Measurements from ENCODE around the gene PCA3.

PCA3 gene

DNA sequence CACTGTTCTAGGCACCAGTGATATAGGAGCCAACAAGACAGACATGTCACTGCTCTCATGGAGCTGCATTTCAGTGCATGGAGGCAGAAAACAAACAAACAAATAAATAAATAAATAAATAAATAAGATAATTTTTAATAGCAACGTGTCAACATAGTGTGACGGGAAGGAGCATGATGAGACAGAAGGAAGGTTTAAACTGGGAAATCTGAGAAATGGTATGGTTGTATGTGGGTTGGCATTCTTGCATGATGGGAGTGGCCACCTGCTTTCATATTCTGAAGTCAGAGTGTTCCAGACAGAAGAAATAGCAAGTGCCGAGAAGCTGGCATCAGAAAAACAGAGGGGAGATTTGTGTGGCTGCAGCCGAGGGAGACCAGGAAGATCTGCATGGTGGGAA lies at the start of gene PCA3:
Gene PCA3, plus strand, starts transcription at position 301 of the 400 bp plus-strand sequence.
- Mint-ChIP-seq H3K36me3 (ENCODE audit: low read depth) (no peaks in the 10 kb centered on the region), H3K4me1 (ENCODE audit: low read depth) (no peaks in the 10 kb centered on the region), H3K9me3 (no peaks in the 10 kb centered on the region), H3K4me3 (no peak within 1 kb of the TSS), H3K27me3 (ENCODE audit: low read depth) (no peaks in the 10 kb centered on the region), H3K27ac (no peak within 1 kb of the TSS)

DNA sequence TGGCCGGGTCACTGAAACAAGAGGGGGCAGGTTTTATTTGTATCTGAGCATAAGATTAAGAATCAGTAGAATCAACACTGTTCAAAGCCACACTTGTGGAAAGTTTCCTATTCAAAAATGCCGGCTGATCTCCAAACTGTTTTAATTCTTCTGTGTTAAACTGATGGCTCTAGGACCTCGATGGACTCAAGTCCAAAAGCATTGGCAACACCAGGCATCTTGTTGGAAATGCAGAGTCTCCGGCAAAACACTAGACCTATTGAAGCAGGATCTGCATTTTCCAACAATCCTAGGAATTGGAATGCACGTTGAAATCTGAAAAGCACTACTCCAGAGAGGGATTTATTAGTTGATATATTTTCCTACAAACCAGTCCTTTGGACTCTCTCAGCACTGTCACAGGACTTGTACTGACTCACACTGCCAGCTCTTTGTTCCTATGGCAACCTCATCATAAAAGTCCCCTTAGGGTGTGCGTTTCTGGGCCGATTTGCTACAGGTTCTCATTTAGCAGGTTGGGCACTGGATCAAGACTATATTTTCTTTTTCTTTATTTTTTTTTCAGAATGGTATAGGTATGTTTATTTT lies 48.1 kb upstream of the PCA3 start:
- no peak overlapping the region for H3K4me3 Mint-ChIP-seq
- H3K27ac Mint-ChIP-seq, result no peak overlapping the region
- no peaks in the 10 kb centered on the region for H3K4me1 Mint-ChIP-seq (ENCODE audit: low read depth)
- H3K27me3 Mint-ChIP-seq (ENCODE audit: low read depth), result peaks cover 18% of the 10 kb centered on the region
- H3K36me3 Mint-ChIP-seq (ENCODE audit: low read depth), result no peaks in the 10 kb centered on the region
- no peaks in the 10 kb centered on the region for H3K9me3 Mint-ChIP-seq

DNA sequence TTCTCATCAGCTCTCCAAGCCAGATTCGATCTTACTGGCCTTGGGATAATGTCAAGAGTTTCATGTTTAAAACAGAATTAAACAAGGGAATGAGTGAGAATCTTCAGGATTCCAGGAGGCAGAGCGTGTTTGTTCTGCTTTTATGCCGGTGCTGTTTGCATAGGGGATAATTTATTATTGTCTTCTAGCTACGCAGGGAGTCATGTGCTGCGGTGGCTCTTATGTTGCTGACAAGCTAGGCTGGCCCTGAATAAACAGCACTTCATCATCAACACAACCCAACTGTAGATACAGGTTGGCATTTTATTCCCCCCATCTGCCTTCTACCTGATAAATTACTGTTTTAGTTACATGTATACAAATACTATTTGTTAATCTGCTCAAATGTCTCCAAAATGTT lies 47.1 kb upstream of the PCA3 start:
- no peak overlapping the region for H3K27ac Mint-ChIP-seq
- H3K4me1 Mint-ChIP-seq (ENCODE audit: low read depth), result no peaks in the 10 kb centered on the region
- H3K4me3 Mint-ChIP-seq, result no peak overlapping the region
- H3K9me3 Mint-ChIP-seq, result no peaks in the 10 kb centered on the region
- H3K36me3 Mint-ChIP-seq (ENCODE audit: low read depth), result no peaks in the 10 kb centered on the region
- peaks cover 18% of the 10 kb centered on the region for H3K27me3 Mint-ChIP-seq (ENCODE audit: low read depth)

DNA sequence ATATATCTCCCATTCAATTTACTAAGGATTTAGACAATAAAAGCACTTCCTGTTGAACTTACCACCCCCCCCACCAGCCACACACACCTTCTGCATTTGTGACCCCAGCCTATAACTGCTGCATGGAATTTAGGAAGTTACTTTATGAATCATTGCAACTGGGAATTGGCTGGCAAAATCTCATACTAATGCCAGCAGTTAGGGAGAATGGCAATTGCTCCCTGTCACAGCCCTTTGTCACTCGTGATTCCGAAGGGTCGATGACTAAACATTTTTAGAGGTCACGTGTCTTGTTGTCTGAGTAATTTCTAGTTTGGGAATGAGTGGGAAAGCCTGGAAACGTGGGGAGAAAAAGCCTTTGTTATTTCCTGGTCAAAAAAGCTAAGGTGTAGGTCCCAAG lies 46.6 kb upstream of the PCA3 start:
- peaks cover 18% of the 10 kb centered on the region for H3K27me3 Mint-ChIP-seq (ENCODE audit: low read depth)
- H3K36me3 Mint-ChIP-seq (ENCODE audit: low read depth), result no peaks in the 10 kb centered on the region
- no peak overlapping the region for H3K27ac Mint-ChIP-seq
- H3K4me1 Mint-ChIP-seq (ENCODE audit: low read depth), result no peaks in the 10 kb centered on the region
- H3K4me3 Mint-ChIP-seq, result no peak overlapping the region
- no peaks in the 10 kb centered on the region for H3K9me3 Mint-ChIP-seq

DNA sequence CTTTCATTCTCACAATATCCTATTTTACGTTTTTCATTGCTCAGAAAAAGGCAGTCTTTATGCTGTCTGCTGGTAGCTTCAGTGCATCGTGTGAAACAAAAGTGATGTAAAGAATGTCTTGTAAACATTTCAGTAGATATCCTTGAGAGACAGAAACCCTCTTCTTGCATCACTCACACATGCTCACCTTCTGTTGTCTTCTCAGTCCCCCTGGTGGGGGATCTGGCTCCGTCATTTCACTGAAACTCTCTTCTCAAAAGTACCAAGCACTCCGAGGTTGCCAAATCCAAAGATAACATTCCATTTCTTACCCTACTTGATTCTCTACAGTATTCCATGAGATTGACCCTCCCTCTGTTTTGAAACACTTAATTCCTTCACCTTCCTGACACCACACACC lies 46.1 kb upstream of the PCA3 start:
- H3K27ac Mint-ChIP-seq, result no peak overlapping the region
- H3K4me3 Mint-ChIP-seq, result no peak overlapping the region
- peaks cover 18% of the 10 kb centered on the region for H3K27me3 Mint-ChIP-seq (ENCODE audit: low read depth)
- H3K4me1 Mint-ChIP-seq (ENCODE audit: low read depth), result no peaks in the 10 kb centered on the region
- H3K36me3 Mint-ChIP-seq (ENCODE audit: low read depth), result no peaks in the 10 kb centered on the region
- no peaks in the 10 kb centered on the region for H3K9me3 Mint-ChIP-seq

DNA sequence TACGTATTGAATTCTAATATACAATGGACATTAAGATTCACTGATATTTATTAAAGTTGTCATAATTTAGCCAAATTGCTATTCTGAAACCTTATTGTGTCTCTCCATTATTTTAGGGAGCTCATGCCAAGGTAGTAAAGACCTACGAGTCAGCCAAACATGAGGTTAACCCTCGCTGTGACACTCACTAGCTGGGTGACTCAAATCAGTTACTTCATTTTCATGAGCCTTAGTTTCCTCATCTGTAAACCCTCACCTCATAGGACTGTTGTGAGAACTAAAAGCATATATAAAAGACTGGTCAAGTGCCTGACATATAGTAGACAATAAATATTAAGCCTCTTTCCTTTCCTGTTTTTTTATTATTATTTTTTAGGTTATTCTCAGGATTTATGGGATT lies 44.0 kb upstream of the PCA3 start:
- H3K27ac Mint-ChIP-seq, result no peak overlapping the region
- peaks cover 18% of the 10 kb centered on the region for H3K27me3 Mint-ChIP-seq (ENCODE audit: low read depth)
- H3K4me1 Mint-ChIP-seq (ENCODE audit: low read depth), result no peaks in the 10 kb centered on the region
- no peaks in the 10 kb centered on the region for H3K9me3 Mint-ChIP-seq
- no peak overlapping the region for H3K4me3 Mint-ChIP-seq
- no peaks in the 10 kb centered on the region for H3K36me3 Mint-ChIP-seq (ENCODE audit: low read depth)

DNA sequence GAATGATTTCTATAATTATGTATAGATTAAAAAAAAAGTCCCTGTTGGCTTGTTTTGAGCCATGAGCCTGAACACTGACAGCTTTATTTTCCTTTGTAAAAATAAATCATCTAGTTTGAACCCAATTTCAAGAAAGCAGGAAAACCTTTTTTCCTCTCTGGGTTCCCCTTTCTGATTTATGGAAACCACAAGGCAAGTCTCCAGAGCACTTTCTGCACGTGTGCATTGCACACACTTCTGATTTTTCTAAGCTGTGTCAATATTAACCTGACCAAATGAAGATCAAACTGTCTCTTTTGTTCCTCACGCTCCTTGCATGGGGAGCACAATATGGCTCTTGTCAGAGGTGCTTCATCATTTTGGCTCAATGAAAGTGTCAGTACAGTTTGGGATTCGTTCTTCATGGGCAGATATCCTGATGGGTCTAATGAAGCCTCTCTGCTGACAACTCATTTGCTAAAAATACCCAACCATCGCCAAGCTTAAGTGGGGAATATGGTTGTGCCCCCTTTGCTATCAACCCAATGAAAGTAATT lies 39.2 kb upstream of the PCA3 start:
- Mint-ChIP-seq H3K27me3 (ENCODE audit: low read depth) (peaks cover 11% of the 10 kb centered on the region), H3K36me3 (ENCODE audit: low read depth) (no peaks in the 10 kb centered on the region), H3K4me1 (ENCODE audit: low read depth) (no peaks in the 10 kb centered on the region), H3K27ac (no peak overlapping the region), H3K9me3 (no peaks in the 10 kb centered on the region), H3K4me3 (no peak overlapping the region)

DNA sequence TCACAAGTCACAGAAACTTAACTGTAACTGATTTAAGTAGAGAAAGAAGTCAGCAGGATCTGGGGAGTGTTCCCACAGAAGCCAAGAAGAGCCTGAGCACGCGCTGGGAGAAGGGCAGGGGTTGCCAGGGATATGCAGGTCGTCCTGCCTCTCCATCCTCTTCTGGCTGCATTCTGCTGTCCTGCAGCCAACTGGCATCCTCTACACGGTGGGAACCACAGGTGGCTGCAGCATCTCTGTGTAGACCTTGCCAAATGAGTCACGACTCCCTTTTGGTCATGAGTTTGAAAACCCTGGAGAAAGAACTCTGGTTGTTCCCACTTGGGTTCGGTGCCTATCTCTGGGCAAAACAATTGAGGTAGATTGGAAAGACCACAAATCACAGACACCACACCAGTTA lies 38.4 kb upstream of the PCA3 start:
- Mint-ChIP-seq H3K27me3 (ENCODE audit: low read depth) (peaks cover 11% of the 10 kb centered on the region), H3K4me3 (no peak overlapping the region), H3K9me3 (no peaks in the 10 kb centered on the region), H3K27ac (no peak overlapping the region), H3K4me1 (ENCODE audit: low read depth) (no peaks in the 10 kb centered on the region), H3K36me3 (ENCODE audit: low read depth) (no peaks in the 10 kb centered on the region)

DNA sequence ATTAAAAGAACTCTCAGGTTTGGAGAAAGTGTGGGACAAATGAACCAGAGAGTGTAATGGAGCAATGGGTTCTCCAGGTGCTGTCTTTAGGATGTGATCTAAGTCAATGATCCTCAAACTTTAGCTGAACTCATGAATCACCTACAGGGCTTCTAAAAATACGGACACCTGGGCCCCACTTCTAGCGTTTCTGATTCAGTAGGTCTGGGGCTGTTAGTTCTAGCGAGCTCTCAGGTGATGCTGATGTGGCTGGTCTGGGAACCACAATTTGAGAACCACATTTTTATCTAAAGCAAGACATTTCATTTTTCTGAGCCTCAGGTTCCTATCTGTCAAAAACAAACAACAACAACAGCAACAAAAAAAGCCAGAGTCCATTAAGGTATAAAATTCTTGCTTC lies 35.1 kb upstream of the PCA3 start:
- Mint-ChIP-seq H3K27me3 (ENCODE audit: low read depth) (peaks cover 11% of the 10 kb centered on the region), H3K4me3 (no peak overlapping the region), H3K4me1 (ENCODE audit: low read depth) (no peaks in the 10 kb centered on the region), H3K27ac (no peak overlapping the region), H3K9me3 (no peaks in the 10 kb centered on the region), H3K36me3 (ENCODE audit: low read depth) (no peaks in the 10 kb centered on the region)

DNA sequence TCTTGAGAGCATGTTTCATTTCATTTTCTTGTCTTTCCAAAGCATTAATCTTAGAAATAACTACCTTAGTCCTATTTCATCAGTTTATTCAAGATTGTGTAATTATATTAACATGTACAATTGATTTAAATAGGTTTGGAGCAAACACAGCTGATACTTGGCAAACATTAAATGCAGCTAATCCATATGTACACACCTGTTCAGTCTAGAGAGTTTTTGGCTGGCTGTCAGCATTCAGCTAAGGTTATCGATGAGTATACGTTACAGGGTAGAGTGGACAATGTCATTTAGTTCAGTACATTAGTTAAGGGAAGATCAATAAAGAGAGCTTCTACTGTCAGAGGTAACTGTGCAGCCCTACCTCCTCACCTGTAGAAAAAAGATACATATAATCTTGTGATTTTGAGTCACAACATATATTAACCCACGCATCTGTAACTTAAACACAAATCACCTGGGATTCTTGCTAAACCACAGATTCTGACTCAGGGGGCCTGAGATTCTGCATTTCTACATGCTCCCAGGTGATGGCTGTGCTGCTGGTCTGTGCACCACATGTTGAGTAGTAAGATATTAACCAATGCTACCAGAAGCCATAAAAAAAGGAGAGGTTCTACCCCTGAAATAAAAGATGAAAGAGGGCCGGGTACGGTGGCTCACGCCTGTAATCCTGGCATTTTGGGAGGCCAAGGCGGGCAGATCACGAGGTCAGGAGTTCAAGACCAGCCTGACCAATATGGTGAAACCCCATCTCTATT lies 34.1 kb upstream of the PCA3 start:
- Mint-ChIP-seq H3K36me3 (ENCODE audit: low read depth) (no peaks in the 10 kb centered on the region), H3K27ac (no peak overlapping the region), H3K27me3 (ENCODE audit: low read depth) (peaks cover 11% of the 10 kb centered on the region), H3K4me3 (no peak overlapping the region), H3K4me1 (ENCODE audit: low read depth) (no peaks in the 10 kb centered on the region), H3K9me3 (no peaks in the 10 kb centered on the region)

DNA sequence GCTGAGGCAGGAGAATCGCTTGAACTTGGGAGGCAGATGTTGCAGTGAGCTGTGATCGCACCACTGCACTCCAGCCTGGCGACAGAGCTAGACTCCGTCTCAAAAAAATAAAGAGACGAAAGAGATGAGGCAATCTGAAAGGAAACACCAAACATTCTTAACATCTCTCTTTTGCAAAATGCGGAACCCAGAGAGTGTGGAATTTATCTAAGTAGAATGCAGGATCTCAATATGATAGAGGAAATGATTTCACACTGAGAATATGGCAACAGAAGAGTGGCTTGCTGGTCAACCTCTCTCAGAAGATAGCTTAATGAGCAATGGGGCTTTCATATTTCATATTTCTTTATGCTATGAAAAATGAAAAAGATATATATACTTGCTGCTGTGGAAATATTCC lies 33.4 kb upstream of the PCA3 start:
- no peaks in the 10 kb centered on the region for H3K9me3 Mint-ChIP-seq
- H3K36me3 Mint-ChIP-seq (ENCODE audit: low read depth), result no peaks in the 10 kb centered on the region
- no peak overlapping the region for H3K4me3 Mint-ChIP-seq
- H3K27ac Mint-ChIP-seq, result no peak overlapping the region
- H3K4me1 Mint-ChIP-seq (ENCODE audit: low read depth), result no peaks in the 10 kb centered on the region
- H3K27me3 Mint-ChIP-seq (ENCODE audit: low read depth), result peaks cover 9% of the 10 kb centered on the region

DNA sequence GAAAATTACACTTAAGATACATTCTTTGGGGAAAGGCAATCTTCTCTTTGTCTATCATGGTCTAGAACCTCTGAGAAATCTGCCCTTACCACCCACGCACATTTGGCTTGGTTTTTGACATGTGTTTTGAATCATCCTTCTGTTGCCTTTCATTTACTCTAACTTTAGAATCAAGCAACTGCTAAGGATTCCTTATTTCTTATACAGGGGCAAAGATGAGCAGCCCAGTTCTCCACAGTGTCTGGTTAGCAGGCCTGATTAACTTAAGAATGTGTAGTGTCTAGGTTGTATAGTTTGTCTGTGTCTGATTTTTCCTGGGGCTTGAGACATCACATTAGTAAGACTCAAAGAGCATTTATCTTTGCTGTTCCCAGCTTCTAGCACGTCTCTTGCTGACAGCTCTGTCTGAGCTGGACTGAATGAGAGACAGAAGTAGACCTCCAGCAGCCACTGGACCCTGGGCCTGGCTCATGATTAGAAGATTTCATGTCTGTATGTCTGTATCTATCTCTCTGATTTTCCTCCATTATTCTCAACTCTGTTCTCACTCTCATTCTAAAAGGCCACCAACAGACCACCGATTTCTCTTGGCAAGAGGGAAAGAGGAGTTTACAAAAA lies 31.8 kb upstream of the PCA3 start:
- no peaks in the 10 kb centered on the region for H3K4me1 Mint-ChIP-seq (ENCODE audit: low read depth)
- no peaks in the 10 kb centered on the region for H3K36me3 Mint-ChIP-seq (ENCODE audit: low read depth)
- no peak overlapping the region for H3K4me3 Mint-ChIP-seq
- no peaks in the 10 kb centered on the region for H3K9me3 Mint-ChIP-seq
- no peak overlapping the region for H3K27ac Mint-ChIP-seq
- H3K27me3 Mint-ChIP-seq (ENCODE audit: low read depth), result peaks cover 13% of the 10 kb centered on the region

DNA sequence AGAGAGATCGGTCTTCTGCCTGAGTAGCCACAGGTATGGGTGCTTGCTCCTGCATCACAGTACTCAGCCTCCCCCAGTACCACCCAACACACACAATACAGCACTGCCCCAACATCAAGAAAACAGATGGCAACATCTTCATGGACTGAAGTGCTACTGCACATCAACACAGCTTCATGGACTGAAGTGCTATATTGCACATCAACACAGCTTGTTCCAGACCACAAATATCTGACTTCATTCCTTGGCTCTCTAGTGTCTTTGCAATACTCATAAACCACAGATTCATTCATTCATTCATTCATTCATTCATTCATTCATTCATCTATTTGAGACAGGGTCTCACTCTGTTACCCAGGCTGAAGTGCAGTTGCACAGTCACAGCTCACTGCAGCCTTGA lies 31.1 kb upstream of the PCA3 start:
- Mint-ChIP-seq H3K27me3 (ENCODE audit: low read depth) (peaks cover 13% of the 10 kb centered on the region), H3K4me1 (ENCODE audit: low read depth) (no peaks in the 10 kb centered on the region), H3K4me3 (no peak overlapping the region), H3K27ac (no peak overlapping the region), H3K9me3 (no peaks in the 10 kb centered on the region), H3K36me3 (ENCODE audit: low read depth) (no peaks in the 10 kb centered on the region)

DNA sequence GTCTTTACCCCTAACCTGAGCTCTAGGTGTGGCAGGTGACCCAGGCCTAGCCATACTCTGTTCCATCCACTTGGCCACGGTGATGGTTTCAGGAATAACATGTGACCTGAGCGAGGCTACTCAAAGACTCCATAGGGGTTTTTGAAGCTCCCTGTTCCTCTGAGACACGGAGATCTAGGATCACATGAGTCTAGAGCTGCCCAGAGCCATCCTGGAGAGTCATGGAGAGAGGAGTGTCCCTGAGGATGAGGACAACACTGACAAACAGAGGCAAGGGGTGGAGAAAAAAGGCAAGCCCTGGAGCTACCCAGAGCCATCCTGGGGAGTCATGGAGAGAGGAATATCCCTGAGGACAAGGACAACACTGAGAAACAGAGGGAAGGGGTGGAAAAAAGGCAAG lies 29.5 kb upstream of the PCA3 start:
- H3K4me1 Mint-ChIP-seq (ENCODE audit: low read depth), result no peaks in the 10 kb centered on the region
- H3K27ac Mint-ChIP-seq, result no peak overlapping the region
- peaks cover 9% of the 10 kb centered on the region for H3K27me3 Mint-ChIP-seq (ENCODE audit: low read depth)
- no peaks in the 10 kb centered on the region for H3K9me3 Mint-ChIP-seq
- no peaks in the 10 kb centered on the region for H3K36me3 Mint-ChIP-seq (ENCODE audit: low read depth)
- no peak overlapping the region for H3K4me3 Mint-ChIP-seq
